GM06990 (cell line): ENCODE measurements around the gene SSBP2.

Experiments
- DNase-seq: peaks from one replicate; pipeline ENCODE4 v3.0.0-alpha.2; 2011; ENCODE audit not compliant: insufficient read length; ENCODE audit errors: extremely low read depth
- H3K27me3 ChIP-seq: replicated peaks from 2 replicates; pipeline ENCODE4 v1.6.0; 2011; ENCODE audit warnings: low read length; ENCODE audit not compliant: control insufficient read depth, insufficient read depth
- H3K36me3 ChIP-seq: 2 replicates; pipeline ENCODE4 v1.5.1; 2011; ENCODE audit warnings: low read length; ENCODE audit not compliant: control insufficient read depth, insufficient read depth
- H3K4me3 ChIP-seq: replicated peaks from 2 replicates; pipeline ENCODE4 v1.5.1; 2011; ENCODE audit warnings: low read depth, mild to moderate bottlenecking, control low read depth, low read length
- TF ChIP-seq, protein P1 (sequence below): IDR thresholded peaks from 2 replicates; pipeline ENCODE4 v1.5.1; 2011; ENCODE audit warnings: low read length, control low read depth, mild to moderate bottlenecking, inconsistent platforms; ENCODE audit not compliant: insufficient read depth, poor library complexity, severe bottlenecking

SSBP2 gene

DNA sequence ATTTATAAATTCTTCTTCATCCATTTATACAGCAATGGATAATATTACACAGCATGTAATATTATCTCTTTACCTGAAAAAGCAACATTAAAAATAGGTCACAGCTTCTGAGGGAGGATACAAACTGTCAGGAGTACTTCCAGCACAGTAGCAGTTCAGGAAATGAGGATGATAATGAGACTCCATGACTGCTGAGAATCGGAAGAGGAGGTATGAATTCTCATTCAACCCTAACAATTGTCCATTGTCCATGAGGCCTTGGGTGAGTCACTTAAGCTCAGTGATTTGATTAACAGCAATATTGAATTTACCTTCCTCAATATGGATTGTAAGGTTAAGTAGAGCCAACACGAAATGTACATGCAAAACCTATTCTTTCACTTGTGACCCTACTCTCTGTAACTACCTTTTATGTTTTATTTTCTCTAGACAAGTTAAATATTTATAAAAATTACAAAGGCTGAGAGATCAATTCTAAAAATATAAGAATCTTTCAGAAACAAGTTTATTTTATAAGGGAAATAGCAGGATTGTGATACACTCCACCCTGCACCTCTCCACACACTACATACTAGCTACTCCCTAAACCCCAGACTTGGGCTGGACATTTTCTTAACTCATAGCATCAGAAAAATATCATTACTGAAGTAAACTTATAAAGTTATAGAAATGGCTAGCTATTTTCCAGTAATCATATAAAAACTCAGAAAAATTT lies 197.9 kb downstream of the SSBP2 start:
- no peak overlapping the region for H3K4me3 ChIP-seq
- no peaks in the 10 kb centered on the region for H3K27me3 ChIP-seq
- no peak for DNase-seq
- TF ChIP-seq, protein P1, sequence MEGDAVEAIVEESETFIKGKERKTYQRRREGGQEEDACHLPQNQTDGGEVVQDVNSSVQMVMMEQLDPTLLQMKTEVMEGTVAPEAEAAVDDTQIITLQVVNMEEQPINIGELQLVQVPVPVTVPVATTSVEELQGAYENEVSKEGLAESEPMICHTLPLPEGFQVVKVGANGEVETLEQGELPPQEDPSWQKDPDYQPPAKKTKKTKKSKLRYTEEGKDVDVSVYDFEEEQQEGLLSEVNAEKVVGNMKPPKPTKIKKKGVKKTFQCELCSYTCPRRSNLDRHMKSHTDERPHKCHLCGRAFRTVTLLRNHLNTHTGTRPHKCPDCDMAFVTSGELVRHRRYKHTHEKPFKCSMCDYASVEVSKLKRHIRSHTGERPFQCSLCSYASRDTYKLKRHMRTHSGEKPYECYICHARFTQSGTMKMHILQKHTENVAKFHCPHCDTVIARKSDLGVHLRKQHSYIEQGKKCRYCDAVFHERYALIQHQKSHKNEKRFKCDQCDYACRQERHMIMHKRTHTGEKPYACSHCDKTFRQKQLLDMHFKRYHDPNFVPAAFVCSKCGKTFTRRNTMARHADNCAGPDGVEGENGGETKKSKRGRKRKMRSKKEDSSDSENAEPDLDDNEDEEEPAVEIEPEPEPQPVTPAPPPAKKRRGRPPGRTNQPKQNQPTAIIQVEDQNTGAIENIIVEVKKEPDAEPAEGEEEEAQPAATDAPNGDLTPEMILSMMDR, result no peak
- H3K36me3 ChIP-seq, result no peaks in the 10 kb centered on the region

DNA sequence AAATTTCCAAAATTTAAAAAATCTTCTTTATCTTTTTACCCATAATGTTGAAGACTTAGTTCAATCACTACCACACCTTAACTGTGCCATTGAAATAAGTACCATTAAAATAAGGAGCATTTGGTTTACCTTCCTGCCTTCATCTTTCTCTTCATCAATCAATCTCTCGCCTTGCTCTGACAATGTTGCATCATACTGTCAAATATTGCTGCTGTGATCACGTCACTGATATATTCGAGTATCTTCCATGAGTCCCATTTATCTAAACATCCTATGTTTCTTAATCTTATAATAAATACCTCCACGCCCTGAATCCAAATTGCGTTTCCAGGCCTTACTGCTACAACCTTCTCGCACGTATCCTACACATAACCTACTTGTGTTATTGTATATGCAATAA lies 201.8 kb downstream of the SSBP2 start:
- Histone ChIP-seq H3K4me3 (no peak overlapping the region), H3K36me3 (no peaks in the 10 kb centered on the region), H3K27me3 (no peaks in the 10 kb centered on the region)
- TF ChIP-seq, protein P1, result no peak
- DNase-seq, result no peak

DNA sequence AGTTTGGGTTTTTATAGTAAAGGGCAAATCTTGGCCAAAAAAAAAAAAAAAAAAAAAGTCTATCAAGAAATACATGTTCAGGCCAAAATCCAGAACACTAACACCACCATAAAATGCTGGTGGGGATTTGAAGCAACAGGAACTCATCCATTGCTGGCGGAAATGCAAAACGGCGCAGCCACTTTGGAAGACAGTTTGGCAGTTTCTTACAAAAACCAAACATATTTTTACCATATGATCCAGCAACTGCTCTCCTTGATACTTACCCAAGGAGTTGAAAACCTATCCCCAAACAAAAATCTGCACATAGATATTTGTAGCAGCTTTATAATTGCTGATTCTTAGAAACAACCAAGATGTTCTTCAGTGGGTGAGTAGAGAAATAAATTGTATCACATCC lies 203.9 kb downstream of the SSBP2 start:
- TF ChIP-seq, protein P1, result no peak
- Histone ChIP-seq H3K4me3 (no peak overlapping the region), H3K36me3 (no peaks in the 10 kb centered on the region), H3K27me3 (no peaks in the 10 kb centered on the region)
- DNase-seq, result no peak

DNA sequence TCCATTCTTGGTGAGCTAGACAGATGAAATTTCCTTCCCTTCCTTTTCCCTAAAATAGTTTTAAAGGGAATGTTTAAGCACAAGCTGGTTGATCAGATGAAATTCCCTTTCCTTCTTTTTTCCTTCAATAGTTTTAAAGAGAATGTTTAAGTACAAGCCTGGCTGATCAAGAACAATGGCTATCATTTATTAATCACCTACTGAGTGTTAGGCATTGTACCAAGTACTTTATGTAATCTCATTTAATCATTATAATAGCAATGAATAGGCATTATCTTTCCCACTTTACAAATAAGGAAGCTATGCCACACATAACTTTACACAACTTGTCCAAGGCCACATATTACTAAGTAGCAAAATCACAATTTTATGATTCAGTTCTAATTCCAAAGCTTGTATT lies 205.0 kb downstream of the SSBP2 start:
- Histone ChIP-seq H3K36me3 (no peaks in the 10 kb centered on the region), H3K4me3 (no peak overlapping the region), H3K27me3 (no peaks in the 10 kb centered on the region)
- TF ChIP-seq, protein P1, result no peak
- no peak for DNase-seq

DNA sequence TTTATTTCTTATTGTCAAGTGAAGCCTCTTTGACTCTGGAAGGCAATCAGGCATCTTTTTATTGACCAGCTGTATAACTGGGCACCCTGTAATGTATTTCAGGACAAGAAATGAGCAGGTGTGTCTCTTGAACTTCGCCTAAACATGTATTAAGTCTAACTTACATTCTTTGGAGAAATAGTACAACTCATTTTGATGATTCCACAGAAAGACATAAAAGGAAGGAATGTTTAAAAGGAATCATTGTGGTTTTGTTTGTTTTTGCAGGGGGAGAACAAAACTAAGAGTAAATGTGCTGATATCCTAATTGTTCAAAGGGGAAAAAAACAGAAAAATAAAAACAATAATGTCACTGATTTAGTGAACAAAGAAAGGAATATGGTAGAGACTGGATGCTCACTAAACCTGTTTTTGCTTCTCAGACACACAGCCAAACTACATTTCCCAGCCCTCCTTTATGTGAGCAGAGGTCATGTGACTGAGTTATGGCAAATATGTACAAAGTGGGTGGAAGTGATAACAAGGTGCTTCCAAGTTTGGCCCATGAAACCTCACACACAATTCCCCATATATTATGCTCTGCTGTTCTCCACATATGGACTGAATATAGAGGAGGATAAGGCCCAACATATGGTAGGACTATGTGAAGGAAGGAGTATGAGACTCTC lies 206.4 kb downstream of the SSBP2 start:
- no peaks in the 10 kb centered on the region for H3K36me3 ChIP-seq
- TF ChIP-seq, protein P1, result no peak

More for the DNA sequence above, 206.4 kb downstream of the SSBP2 start:
- Histone ChIP-seq H3K27me3 (no peaks in the 10 kb centered on the region), H3K4me3 (no peak overlapping the region)
- DNase-seq, result no peak
